Neuronal stem cell (in vitro differentiated cells): ENCODE measurements around the gene SRSF1.
"Not testable (repeated sequence)": the region's sequence is repeated elsewhere in the genome, so short reads cannot be mapped to it uniquely, and the experiment has no call there.

Experiments
- DNase-seq: peaks from one replicate; pipeline ENCODE4 v3.0.0-alpha.2; 2013; ENCODE audit warnings: low spot score
- H2AFZ ChIP-seq: one replicate; pipeline ENCODE4 v1.6.1; 2013; ENCODE audit warnings: mild to moderate bottlenecking, low read length, inconsistent platforms
- H2AK5ac ChIP-seq: 2 replicates; pipeline ENCODE4 v1.6.1; 2013; ENCODE audit warnings: low read depth, mild to moderate bottlenecking, inconsistent platforms, low read length, moderate library complexity, mixed read lengths
- H2BK120ac ChIP-seq: 2 replicates; pipeline ENCODE4 v1.6.1; 2013; ENCODE audit warnings: low read depth, mild to moderate bottlenecking, inconsistent platforms, low read length, moderate library complexity, mixed read lengths
- H2BK12ac ChIP-seq: one replicate; pipeline ENCODE4 v1.6.1; 2013; ENCODE audit warnings: low read length, inconsistent platforms
- H2BK15ac ChIP-seq: 2 replicates; pipeline ENCODE4 v1.6.1; 2013; ENCODE audit warnings: mild to moderate bottlenecking, low read length, inconsistent platforms, mixed read lengths
- H2BK5ac ChIP-seq: one replicate; pipeline ENCODE4 v1.6.1; 2013; ENCODE audit warnings: inconsistent platforms, mild to moderate bottlenecking, low read length, moderate library complexity
- H3K14ac ChIP-seq: one replicate; pipeline ENCODE4 v1.6.1; 2013; ENCODE audit warnings: low read length, inconsistent platforms
- H3K18ac ChIP-seq: 2 replicates; pipeline ENCODE4 v1.6.1; 2013; ENCODE audit warnings: low read length, inconsistent platforms
- H3K23ac ChIP-seq: 2 replicates; pipeline ENCODE4 v1.6.1; 2013; ENCODE audit warnings: low read depth, mild to moderate bottlenecking, mixed read lengths, low read length, inconsistent platforms; ENCODE audit not compliant: poor library complexity
- H3K27ac ChIP-seq: replicated peaks from 3 replicates; pipeline ENCODE4 v1.5.1; 2013; ENCODE audit warnings: low read length, inconsistent platforms
- H3K27me3 ChIP-seq, 3 experiments: 2 replicates each; pipeline ENCODE4 v1.6.1; 2013; ENCODE audit warnings: low read length in 3 of 3, mild to moderate bottlenecking in 2 of 3, inconsistent platforms in 1 of 3, low read depth in 1 of 3, mixed read lengths in 1 of 3, moderate library complexity in 1 of 3; ENCODE audit not compliant: control insufficient read depth in 3 of 3, insufficient read depth in 3 of 3
- H3K36me3 ChIP-seq, 2 donors: replicated peaks in 1 of 2; 2 replicates each; pipeline ENCODE4 v1.6.1; 2013; ENCODE audit warnings: low read length in 2 of 2; ENCODE audit not compliant: control insufficient read depth in 2 of 2, insufficient read depth in 2 of 2
- H3K4ac ChIP-seq: 2 replicates; pipeline ENCODE4 v1.6.1; 2013; ENCODE audit warnings: inconsistent platforms, mild to moderate bottlenecking, low read length, moderate library complexity
- H3K4me1 ChIP-seq, 2 donors: 1 replicate in 1 of 2; 2 replicates in 1 of 2; pipeline ENCODE4 v1.6.1; 2013; ENCODE audit warnings: low read length in 2 of 2, low read depth in 1 of 2; ENCODE audit not compliant: control insufficient read depth in 2 of 2, insufficient read depth in 1 of 2
- H3K4me2 ChIP-seq: one replicate; pipeline ENCODE4 v1.6.1; 2013; ENCODE audit warnings: mild to moderate bottlenecking, low read length, inconsistent platforms; ENCODE audit not compliant: insufficient read depth, poor library complexity, severe bottlenecking
- H3K4me3 ChIP-seq, 2 donors: 2 replicates each; pipeline ENCODE4 v1.5.1; 2013; ENCODE audit warnings: low read length in 2 of 2, mild to moderate bottlenecking in 2 of 2, inconsistent platforms in 1 of 2, moderate library complexity in 1 of 2
- H3K79me1 ChIP-seq: one replicate; pipeline ENCODE4 v1.6.1; 2013; ENCODE audit warnings: low read depth, mild to moderate bottlenecking, inconsistent platforms, low read length, moderate library complexity
- H3K9ac ChIP-seq: one replicate; pipeline ENCODE4 v1.6.1; 2013; ENCODE audit warnings: mild to moderate bottlenecking, low read depth, low read length, inconsistent platforms; ENCODE audit not compliant: poor library complexity
- H3K9me3 ChIP-seq, 2 donors: replicated peaks in 1 of 2; 2 replicates each; pipeline versions ENCODE3 to v1.6.1; 2013; ENCODE audit warnings: low read length in 2 of 2, mild to moderate bottlenecking in 2 of 2, inconsistent platforms in 1 of 2, low read depth in 1 of 2, mixed read lengths in 1 of 2, moderate library complexity in 1 of 2; ENCODE audit not compliant: control insufficient read depth in 2 of 2, insufficient read depth in 1 of 2
- H4K8ac ChIP-seq: one replicate; pipeline ENCODE4 v1.6.1; 2013; ENCODE audit warnings: low read depth, mild to moderate bottlenecking, inconsistent platforms, low read length, moderate library complexity
- H4K91ac ChIP-seq: one replicate; pipeline ENCODE4 v1.6.1; 2013; ENCODE audit warnings: low read length, low read depth, mild to moderate bottlenecking, inconsistent platforms; ENCODE audit not compliant: poor library complexity
- WGBS, 2 donors: extraction: QIAGEN DNeasy Blood & Tissue Kit; methylation state at CpG; one replicate each; pipeline ENCODE4 v1.1.7; 2013; ENCODE audit warnings: missing lambda C conversion rate in 2 of 2, mixed read lengths in 1 of 2; ENCODE audit not compliant: insufficient read length in 2 of 2, insufficient replicate concordance in 1 of 2; ENCODE audit errors: extremely low coverage in 2 of 2; 5-methylcytosine and 5-hydroxymethylcytosine counted together

SRSF1 gene

DNA sequence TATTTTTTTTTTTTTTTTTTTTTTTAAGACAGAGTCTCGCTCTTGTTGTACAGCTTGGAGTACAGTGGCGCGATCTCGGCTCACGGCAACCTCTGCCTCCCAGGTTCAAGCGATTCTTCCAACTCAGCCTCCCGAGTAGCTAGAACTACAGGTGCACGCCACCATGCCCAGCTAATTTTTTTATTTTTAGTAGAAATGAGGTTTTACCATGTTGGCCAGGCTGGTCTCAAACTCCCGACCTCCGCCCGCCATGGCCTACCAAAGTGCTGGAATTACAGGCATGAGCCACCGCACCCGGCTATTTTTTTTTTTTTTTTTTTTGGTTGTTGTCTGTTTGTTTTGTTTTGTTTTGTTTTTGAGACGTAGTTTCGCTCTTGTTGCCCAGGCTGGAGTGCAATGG, 48.7 kb downstream of the SRSF1 start:
- not testable (repeated sequence) for H3K18ac ChIP-seq, H4K91ac ChIP-seq, H2BK15ac ChIP-seq, H3K27ac ChIP-seq, H3K79me1 ChIP-seq, H3K23ac ChIP-seq, H2AK5ac ChIP-seq, H2AFZ ChIP-seq, H4K8ac ChIP-seq, H3K36me3 ChIP-seq, H2BK12ac ChIP-seq, H3K9me3 ChIP-seq, H2BK120ac ChIP-seq, H2BK5ac ChIP-seq, DNase-seq, H3K4me2 ChIP-seq, H3K4me3 ChIP-seq, H3K4ac ChIP-seq, H3K14ac ChIP-seq, H3K9ac ChIP-seq
- peaks cover 15 to 17% of the 10 kb centered on the region in 2 donors for H3K4me1 ChIP-seq
- no CpG with 5 or more reads among the region's 15 CpGs for WGBS, 2 donors
- H3K27me3 ChIP-seq, result peaks cover 0 to 13% (median 0%) of the 10 kb centered on the region in 3 experiments

DNA sequence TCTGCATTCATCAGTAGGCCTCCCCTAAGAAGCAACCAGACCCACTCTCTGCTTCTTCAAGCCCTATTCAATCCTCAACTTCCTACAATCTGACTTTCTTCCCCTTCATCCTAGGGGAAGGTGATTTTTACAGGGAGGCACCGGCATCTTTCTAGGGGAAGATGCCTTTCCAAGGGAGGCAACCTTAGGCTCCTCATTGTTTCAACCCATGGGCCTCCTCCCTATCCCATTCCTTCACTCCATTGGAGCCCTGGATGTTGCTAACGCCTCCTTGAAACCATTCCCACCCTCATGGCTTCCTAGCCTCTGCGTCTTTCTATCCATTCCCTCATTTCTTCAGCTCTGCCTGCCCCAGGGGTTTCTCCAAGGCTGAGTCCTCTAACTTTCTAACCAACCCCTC, 49.2 kb downstream of the SRSF1 start:
- H3K4me1 ChIP-seq, result peaks cover 15 to 22% of the 10 kb centered on the region in 2 donors
- no peak overlapping the region for H4K91ac ChIP-seq
- no peak overlapping the region for H3K23ac ChIP-seq
- peaks cover 0 to 8% of the 10 kb centered on the region in 2 donors for H3K36me3 ChIP-seq
- H2AK5ac ChIP-seq, result no peak overlapping the region
- H2AFZ ChIP-seq, result no peak overlapping the region
- no peak overlapping the region for H3K9ac ChIP-seq
- no peak overlapping the region for H2BK12ac ChIP-seq
- no peak overlapping the region for H4K8ac ChIP-seq
- no peak overlapping the region for H3K4me2 ChIP-seq
- no peak for DNase-seq
- no CpG with 5 or more reads among the region's 3 CpGs for WGBS, 2 donors
- no peak overlapping the region for H3K14ac ChIP-seq
- H2BK120ac ChIP-seq, result no peak overlapping the region
- H3K4ac ChIP-seq, result no peak overlapping the region
- H3K4me3 ChIP-seq, result no peak overlapping the region
- no peak overlapping the region for H2BK5ac ChIP-seq
- H2BK15ac ChIP-seq, result no peak overlapping the region
- peaks cover 2% of the 10 kb centered on the region for H3K79me1 ChIP-seq
- H3K18ac ChIP-seq, result no peak overlapping the region
- H3K27ac ChIP-seq, result no peak overlapping the region
- H3K27me3 ChIP-seq, result peaks cover 0 to 13% (median 0%) of the 10 kb centered on the region in 3 experiments
- no peaks in the 10 kb centered on the region for H3K9me3 ChIP-seq

- H2AFZ ChIP-seq, result no peak overlapping the region
- no peak overlapping the region for H2BK15ac ChIP-seq
- H3K27me3 ChIP-seq, result peaks cover 0 to 13% (median 0%) of the 10 kb centered on the region in 3 experiments
- no peaks in the 10 kb centered on the region for H3K9me3 ChIP-seq
- H3K4me3 ChIP-seq, result no peak overlapping the region
- no peak overlapping the region for H3K9ac ChIP-seq
- peaks cover 20 to 26% of the 10 kb centered on the region in 2 donors for H3K4me1 ChIP-seq
- H3K4me2 ChIP-seq, result no peak overlapping the region
- DNase-seq, result no peak
- H3K27ac ChIP-seq, result no peak overlapping the region
- WGBS, 2 donors, result no CpG with 5 or more reads among the region's 8 CpGs
- H3K23ac ChIP-seq, result no peak overlapping the region
- no peak overlapping the region for H3K14ac ChIP-seq
- peak overlapping the region; percentile 17 for H2AK5ac ChIP-seq
- peaks cover 2% of the 10 kb centered on the region for H3K79me1 ChIP-seq
- peaks cover 0 to 8% of the 10 kb centered on the region in 2 donors for H3K36me3 ChIP-seq
- no peak overlapping the region for H2BK12ac ChIP-seq
- H2BK5ac ChIP-seq, result no peak overlapping the region
- no peak overlapping the region for H4K91ac ChIP-seq
- no peak overlapping the region for H3K4ac ChIP-seq
- H4K8ac ChIP-seq, result no peak overlapping the region
- H3K18ac ChIP-seq, result peak overlapping the region; percentile 62
- no peak overlapping the region for H2BK120ac ChIP-seq
These were observed 49.8 kb downstream of the SRSF1 start for GRCh38 chr17:57957120-57957850.

DNA sequence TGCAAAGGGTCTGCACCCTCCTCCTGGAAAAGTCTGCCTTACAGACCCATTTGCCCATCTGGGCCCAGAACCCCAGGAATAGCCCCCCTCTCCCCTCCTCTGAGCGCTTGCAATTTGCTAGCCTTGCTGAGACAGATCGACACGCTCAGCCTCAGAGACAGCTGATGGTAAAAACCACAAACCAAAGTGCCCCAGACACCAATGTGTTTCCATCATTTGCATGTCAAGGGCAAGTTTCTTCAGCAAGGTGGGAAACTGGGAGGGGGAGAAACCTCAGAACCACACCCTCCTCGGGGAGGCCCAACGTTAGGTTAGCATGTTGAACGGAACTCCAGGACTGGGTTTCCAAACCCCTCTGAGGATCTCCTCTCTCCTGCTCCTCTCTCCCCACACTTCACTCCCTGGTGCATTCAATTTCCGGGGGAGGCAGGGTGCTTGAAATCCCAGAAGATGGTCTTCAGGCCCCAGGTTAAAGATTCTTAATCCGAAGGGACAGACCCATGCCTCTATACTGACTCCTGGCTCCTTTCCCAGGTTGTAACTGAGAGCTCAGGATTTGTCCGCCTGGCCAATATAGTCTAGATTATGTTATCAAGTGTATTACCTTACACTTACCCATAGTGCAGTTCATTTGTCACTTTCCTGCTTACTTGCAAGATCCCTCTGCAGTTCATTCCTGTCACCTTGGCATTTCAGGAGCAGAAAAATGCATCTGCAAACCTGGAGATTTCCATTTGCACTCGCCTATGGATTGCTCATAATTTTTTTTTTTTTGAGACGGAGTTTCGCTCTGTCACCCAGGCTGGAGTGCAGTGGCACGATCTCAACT, 50.5 kb downstream of the SRSF1 start:
- Histone ChIP-seq H3K4me2 (no peak overlapping the region), H2BK12ac (no peak overlapping the region), H3K36me3 (peaks cover 0 to 10% of the 10 kb centered on the region in 2 donors), H4K91ac (no peak overlapping the region), H3K18ac (peak overlapping the region; percentile 11), H3K27ac (no peak overlapping the region), H3K4ac (no peak overlapping the region), H2AFZ (no peak overlapping the region), H2AK5ac (no peak overlapping the region), H2BK120ac (no peak overlapping the region), H3K23ac (no peak overlapping the region), H3K79me1 (peaks cover 2% of the 10 kb centered on the region), H2BK5ac (no peak overlapping the region), H3K9me3 (no peaks in the 10 kb centered on the region), H3K4me3 (peak overlapping the region in 1 of 2 donors; percentile 70), H3K14ac (no peak overlapping the region), H3K9ac (no peak overlapping the region), H3K27me3 (peaks cover 0 to 13% (median 0%) of the 10 kb centered on the region in 3 experiments), H2BK15ac (no peak overlapping the region), H3K4me1 (peaks cover 21 to 27% of the 10 kb centered on the region in 2 donors), H4K8ac (no peak overlapping the region)
- WGBS, 2 donors, result no CpG with 5 or more reads among the region's 13 CpGs
- DNase-seq, result no peak
